Uterus (tissue), 4 donors: ENCODE measurements around the gene INS. TPM values are rescaled to one million over a fixed set of nuclear protein-coding genes. Genes with fewer than 3 reads are reported as not detected.

Source experiments
- DNase-seq, 2 donors: peaks; one replicate each; pipeline ENCODE4 v3.0.0-alpha.2; 2019 to 2020
- H3K27ac ChIP-seq, 2 donors: fragments of 200-600 bp; sonication (generic); 1 replicate in 1 of 2; 2 replicates in 1 of 2; pipeline ENCODE4 v1.5.1; 2016 to 2018
- H3K27me3 ChIP-seq, 2 donors: fragments of 200-600 bp; sonication (generic); one replicate each; pipeline ENCODE4 v1.5.1; 2018 to 2019; ENCODE audit warnings: control low read depth in 1 of 2
- H3K36me3 ChIP-seq, 2 donors: fragments of 200-600 bp; sonication (generic); one replicate each; pipeline ENCODE4 v1.5.1; 2019; ENCODE audit warnings: control low read depth in 1 of 2
- H3K4me1 ChIP-seq, 2 donors: fragments of 200-600 bp; sonication (generic); one replicate each; pipeline ENCODE4 v1.5.1; 2018 to 2019; ENCODE audit warnings: control low read depth in 1 of 2
- H3K4me3 ChIP-seq, 2 donors: fragments of 200-600 bp; sonication (generic); 1 replicate in 1 of 2; 2 replicates in 1 of 2; pipeline ENCODE4 v1.5.1; 2018 to 2019; ENCODE audit warnings: mild to moderate bottlenecking in 1 of 2
- H3K9me3 ChIP-seq, 2 donors: fragments of 200-600 bp; sonication (generic); one replicate each; pipeline ENCODE4 v1.5.1; 2019; ENCODE audit warnings: control low read depth in 1 of 2
- CTCF ChIP-seq, 4 experiments: fragments of 200-600 bp in 2 of 4; fragments of 450-650 bp in 2 of 4; sonication (generic) in 2 of 4; IDR thresholded peaks; one replicate each; pipeline ENCODE4 v1.5.1; 2016 to 2019; ENCODE audit warnings: antibody characterized with exemption in 4 of 4, mild to moderate bottlenecking in 2 of 4, moderate library complexity in 1 of 4
- POLR2A ChIP-seq, 2 donors: fragments of 450-650 bp; IDR thresholded peaks; one replicate each; pipeline ENCODE4 v1.6.1; 2016; ENCODE audit warnings: antibody characterized with exemption in 2 of 2, mild to moderate bottlenecking in 1 of 2, moderate library complexity in 1 of 2
- intact Hi-C: fragments of 100-400 bp; cut with DNase I; formaldehyde crosslinking; loops from one replicate; pipeline ENCODE4 v1.15.1; 2023; ENCODE audit warnings: low total_unique reads
- total RNA-seq, 4 donors: library from RNA; depleted of rRNA in 3 of 4; stranded (reverse); fragments of >200 nt in 3 of 4; gene quantifications; one replicate each; pipeline versions ENCODE4 v1.1.0 to v1.2.4, GENCODE V29; 2014 to 2023
- donor health status: DM: yes; HTN: yes; CAD: no.

INS gene
- total RNA-seq, 4 donors from 2014 or later, result not detected

- no peak for DNase-seq
- H3K4me3 ChIP-seq, result no peak overlapping the region
- H3K9me3 ChIP-seq, result no peaks in the 10 kb centered on the region
- TF ChIP-seq CTCF (IDR thresholded peaks at IDR 0.05), result no peak
- intact Hi-C loops, result loop anchor here (5.0 to 10.0 kb wide), 2 partner anchors 277 to 464 kb away; partner anchors contain the start of gene KRTAP5-6
- H3K27ac ChIP-seq, result no peak overlapping the region
- H3K27me3 ChIP-seq, result no peaks in the 10 kb centered on the region
- no peaks in the 10 kb centered on the region for H3K4me1 ChIP-seq
- H3K36me3 ChIP-seq, result no peaks in the 10 kb centered on the region
These were observed 2.0 kb downstream of the INS start for GRCh38 chr11:2158966-2159365.

GRCh38 chr11:2158296-2158737, 2.7 kb downstream of the INS start:
- H3K27ac ChIP-seq, result no peak overlapping the region
- TF ChIP-seq POLR2A (IDR thresholded peaks at IDR 0.05) (no peak), CTCF (IDR thresholded peaks at IDR 0.05) (no peak)
- no peaks in the 10 kb centered on the region for H3K27me3 ChIP-seq

GRCh38 chr11:2157294-2158040, 3.5 kb downstream of the INS start:
- no peaks in the 10 kb centered on the region for H3K4me1 ChIP-seq
- H3K9me3 ChIP-seq, result no peaks in the 10 kb centered on the region
- DNase-seq, result no peak
- H3K36me3 ChIP-seq, result no peaks in the 10 kb centered on the region
- H3K4me3 ChIP-seq, result no peak overlapping the region
- H3K27ac ChIP-seq, result no peak overlapping the region
- H3K27me3 ChIP-seq, result no peaks in the 10 kb centered on the region
- intact Hi-C loops, result loop anchor here (5.0 to 10.0 kb wide), 2 partner anchors 275 to 463 kb away; partner anchors contain the start of gene KRTAP5-6
- TF ChIP-seq POLR2A (IDR thresholded peaks at IDR 0.05), result no peak
- TF ChIP-seq CTCF (IDR thresholded peaks at IDR 0.05), result no peak

More at GRCh38 chr11:2158296-2158737, 2.7 kb downstream of the INS start:
- DNase-seq, result no peak
- H3K4me1 ChIP-seq, result no peaks in the 10 kb centered on the region
- H3K36me3 ChIP-seq, result no peaks in the 10 kb centered on the region
- H3K9me3 ChIP-seq, result no peaks in the 10 kb centered on the region
- intact Hi-C loops, result loop anchor here (5.0 to 10.0 kb wide), 2 partner anchors 276 to 464 kb away; partner anchors contain the start of gene KRTAP5-6
- H3K4me3 ChIP-seq, result no peak overlapping the region

- no peak for TF ChIP-seq POLR2A (IDR thresholded peaks at IDR 0.05)
- TF ChIP-seq CTCF (IDR thresholded peaks at IDR 0.05), result peak; percentile 43 to 69 (median 56)
- H3K27me3 ChIP-seq, result no peaks in the 10 kb centered on the region
These were observed 4.4 kb downstream of the INS start for GRCh38 chr11:2156416-2157182.

More at GRCh38 chr11:2156416-2157182, 4.4 kb downstream of the INS start:
- Histone ChIP-seq H3K9me3 (no peaks in the 10 kb centered on the region), H3K27ac (no peak overlapping the region), H3K4me3 (no peak overlapping the region), H3K36me3 (no peaks in the 10 kb centered on the region), H3K4me1 (peaks cover 0 to 4% of the 10 kb centered on the region in 2 donors)
- intact Hi-C loops, result loop anchor here (5.0 to 10.0 kb wide), 2 partner anchors 274 to 462 kb away; partner anchors contain the start of gene KRTAP5-6
- DNase-seq, result peak; percentile 31 to 67
